ENCODE measurements around the gene PSMB7. TPM values are rescaled to one million over a fixed set of nuclear protein-coding genes. Genes with fewer than 3 reads are reported as not detected.

Gene PSMB7
- total and polyA plus RNA-seq, 2 of the 13 experiments (the other 11 are each of a cell fraction or from before 2014, with no cell fraction given): 259 to 291 TPM

DNA sequence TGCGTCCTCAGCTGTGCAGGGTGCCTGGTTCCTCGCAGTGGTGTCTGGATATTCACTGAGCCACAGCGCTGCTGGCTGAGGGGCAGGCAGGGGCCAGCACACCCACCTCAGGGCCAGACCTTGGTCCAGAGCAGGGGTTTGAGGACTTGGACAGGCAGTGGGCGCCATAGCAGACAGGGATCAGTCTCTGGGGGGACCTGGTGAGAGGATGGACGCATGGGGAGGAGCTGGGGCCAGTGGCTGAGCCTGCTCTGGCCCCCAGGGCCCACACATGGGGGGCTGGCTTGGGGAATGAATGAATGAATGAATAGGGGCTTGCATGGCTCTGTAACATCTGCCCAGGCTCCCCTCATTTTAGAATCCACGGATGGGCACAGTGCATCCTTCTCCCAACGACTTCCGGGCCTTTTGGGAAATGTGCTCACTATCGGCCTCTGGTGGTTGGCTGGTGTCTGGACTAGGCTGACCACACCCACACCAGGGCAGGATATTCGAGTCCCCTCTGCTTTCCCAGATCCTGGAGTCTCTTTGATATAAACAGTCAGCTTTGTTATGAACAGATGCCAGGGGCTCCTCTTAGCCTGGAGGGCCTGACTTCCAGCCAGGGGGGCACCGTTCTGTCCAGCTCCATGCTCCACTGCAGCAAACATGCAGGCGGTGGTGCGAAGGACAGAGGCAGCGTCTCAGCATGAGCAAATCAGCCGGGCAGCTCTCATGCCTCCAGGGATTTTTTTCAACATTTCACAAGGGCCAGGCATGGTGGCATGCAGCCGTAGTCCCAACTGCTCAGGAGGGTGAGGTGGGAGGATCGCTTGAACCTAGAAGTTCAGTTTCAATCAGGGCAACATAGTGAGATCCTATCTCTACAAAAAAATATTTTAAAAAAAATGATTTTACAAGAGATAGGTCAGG lies 94.9 kb downstream of the PSMB7 start:
- BruUV-seq (replicated peaks): no TSS peak
- TF ChIP-seq, protein P1, sequence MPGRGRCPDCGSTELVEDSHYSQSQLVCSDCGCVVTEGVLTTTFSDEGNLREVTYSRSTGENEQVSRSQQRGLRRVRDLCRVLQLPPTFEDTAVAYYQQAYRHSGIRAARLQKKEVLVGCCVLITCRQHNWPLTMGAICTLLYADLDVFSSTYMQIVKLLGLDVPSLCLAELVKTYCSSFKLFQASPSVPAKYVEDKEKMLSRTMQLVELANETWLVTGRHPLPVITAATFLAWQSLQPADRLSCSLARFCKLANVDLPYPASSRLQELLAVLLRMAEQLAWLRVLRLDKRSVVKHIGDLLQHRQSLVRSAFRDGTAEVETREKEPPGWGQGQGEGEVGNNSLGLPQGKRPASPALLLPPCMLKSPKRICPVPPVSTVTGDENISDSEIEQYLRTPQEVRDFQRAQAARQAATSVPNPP (CRISPR knock-in tag; IDR thresholded peaks at IDR 0.05): no peak
- TF ChIP-seq ELF1 (CRISPR knock-in tag; IDR thresholded peaks at IDR 0.05) (0 out of 2 replicates have a peak, but pooled peaks have one; percentile 18), SP4 (CRISPR knock-in tag; IDR thresholded peaks at IDR 0.05) (peak; percentile 21; the same call in 1 of the 2 replicates), ADNP (CRISPR knock-in tag; IDR thresholded peaks at IDR 0.05) (no peak), GABPA (IDR thresholded peaks at IDR 0.05; ENCODE audit: low read depth, low read length) (no peak), GABPA (CRISPR knock-in tag; IDR thresholded peaks at IDR 0.05; ENCODE audit: low read depth) (peak; percentile 22; the same call in 1 of the 2 replicates), ZNF614 (CRISPR knock-in tag; IDR thresholded peaks at IDR 0.05; ENCODE audit: borderline replicate concordance) (no peak), HNF4G (IDR thresholded peaks at IDR 0.05; ENCODE audit: borderline replicate concordance, low read depth, low read length) (no peak), HNF4G (CRISPR knock-in tag; IDR thresholded peaks at IDR 0.05; ENCODE audit: borderline replicate concordance, low read depth) (no peak)
- TF ChIP-seq, protein P2, sequence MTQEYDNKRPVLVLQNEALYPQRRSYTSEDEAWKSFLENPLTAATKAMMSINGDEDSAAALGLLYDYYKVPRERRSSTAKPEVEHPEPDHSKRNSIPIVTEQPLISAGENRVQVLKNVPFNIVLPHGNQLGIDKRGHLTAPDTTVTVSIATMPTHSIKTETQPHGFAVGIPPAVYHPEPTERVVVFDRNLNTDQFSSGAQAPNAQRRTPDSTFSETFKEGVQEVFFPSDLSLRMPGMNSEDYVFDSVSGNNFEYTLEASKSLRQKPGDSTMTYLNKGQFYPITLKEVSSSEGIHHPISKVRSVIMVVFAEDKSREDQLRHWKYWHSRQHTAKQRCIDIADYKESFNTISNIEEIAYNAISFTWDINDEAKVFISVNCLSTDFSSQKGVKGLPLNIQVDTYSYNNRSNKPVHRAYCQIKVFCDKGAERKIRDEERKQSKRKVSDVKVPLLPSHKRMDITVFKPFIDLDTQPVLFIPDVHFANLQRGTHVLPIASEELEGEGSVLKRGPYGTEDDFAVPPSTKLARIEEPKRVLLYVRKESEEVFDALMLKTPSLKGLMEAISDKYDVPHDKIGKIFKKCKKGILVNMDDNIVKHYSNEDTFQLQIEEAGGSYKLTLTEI (CRISPR knock-in tag; conservative IDR thresholded peaks at IDR 0.05): no peak
- TF ChIP-seq, protein P3, sequence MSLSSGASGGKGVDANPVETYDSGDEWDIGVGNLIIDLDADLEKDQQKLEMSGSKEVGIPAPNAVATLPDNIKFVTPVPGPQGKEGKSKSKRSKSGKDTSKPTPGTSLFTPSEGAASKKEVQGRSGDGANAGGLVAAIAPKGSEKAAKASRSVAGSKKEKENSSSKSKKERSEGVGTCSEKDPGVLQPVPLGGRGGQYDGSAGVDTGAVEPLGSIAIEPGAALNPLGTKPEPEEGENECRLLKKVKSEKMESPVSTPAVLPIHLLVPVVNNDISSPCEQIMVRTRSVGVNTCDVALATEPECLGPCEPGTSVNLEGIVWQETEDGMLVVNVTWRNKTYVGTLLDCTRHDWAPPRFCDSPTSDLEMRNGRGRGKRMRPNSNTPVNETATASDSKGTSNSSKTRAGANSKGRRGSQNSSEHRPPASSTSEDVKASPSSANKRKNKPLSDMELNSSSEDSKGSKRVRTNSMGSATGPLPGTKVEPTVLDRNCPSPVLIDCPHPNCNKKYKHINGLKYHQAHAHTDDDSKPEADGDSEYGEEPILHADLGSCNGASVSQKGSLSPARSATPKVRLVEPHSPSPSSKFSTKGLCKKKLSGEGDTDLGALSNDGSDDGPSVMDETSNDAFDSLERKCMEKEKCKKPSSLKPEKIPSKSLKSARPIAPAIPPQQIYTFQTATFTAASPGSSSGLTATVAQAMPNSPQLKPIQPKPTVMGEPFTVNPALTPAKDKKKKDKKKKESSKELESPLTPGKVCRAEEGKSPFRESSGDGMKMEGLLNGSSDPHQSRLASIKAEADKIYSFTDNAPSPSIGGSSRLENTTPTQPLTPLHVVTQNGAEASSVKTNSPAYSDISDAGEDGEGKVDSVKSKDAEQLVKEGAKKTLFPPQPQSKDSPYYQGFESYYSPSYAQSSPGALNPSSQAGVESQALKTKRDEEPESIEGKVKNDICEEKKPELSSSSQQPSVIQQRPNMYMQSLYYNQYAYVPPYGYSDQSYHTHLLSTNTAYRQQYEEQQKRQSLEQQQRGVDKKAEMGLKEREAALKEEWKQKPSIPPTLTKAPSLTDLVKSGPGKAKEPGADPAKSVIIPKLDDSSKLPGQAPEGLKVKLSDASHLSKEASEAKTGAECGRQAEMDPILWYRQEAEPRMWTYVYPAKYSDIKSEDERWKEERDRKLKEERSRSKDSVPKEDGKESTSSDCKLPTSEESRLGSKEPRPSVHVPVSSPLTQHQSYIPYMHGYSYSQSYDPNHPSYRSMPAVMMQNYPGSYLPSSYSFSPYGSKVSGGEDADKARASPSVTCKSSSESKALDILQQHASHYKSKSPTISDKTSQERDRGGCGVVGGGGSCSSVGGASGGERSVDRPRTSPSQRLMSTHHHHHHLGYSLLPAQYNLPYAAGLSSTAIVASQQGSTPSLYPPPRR (CRISPR knock-in tag; IDR thresholded peaks at IDR 0.05; ENCODE audit: borderline replicate concordance): no peak
- TF ChIP-seq, protein P4, sequence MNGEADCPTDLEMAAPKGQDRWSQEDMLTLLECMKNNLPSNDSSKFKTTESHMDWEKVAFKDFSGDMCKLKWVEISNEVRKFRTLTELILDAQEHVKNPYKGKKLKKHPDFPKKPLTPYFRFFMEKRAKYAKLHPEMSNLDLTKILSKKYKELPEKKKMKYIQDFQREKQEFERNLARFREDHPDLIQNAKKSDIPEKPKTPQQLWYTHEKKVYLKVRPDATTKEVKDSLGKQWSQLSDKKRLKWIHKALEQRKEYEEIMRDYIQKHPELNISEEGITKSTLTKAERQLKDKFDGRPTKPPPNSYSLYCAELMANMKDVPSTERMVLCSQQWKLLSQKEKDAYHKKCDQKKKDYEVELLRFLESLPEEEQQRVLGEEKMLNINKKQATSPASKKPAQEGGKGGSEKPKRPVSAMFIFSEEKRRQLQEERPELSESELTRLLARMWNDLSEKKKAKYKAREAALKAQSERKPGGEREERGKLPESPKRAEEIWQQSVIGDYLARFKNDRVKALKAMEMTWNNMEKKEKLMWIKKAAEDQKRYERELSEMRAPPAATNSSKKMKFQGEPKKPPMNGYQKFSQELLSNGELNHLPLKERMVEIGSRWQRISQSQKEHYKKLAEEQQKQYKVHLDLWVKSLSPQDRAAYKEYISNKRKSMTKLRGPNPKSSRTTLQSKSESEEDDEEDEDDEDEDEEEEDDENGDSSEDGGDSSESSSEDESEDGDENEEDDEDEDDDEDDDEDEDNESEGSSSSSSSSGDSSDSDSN (CRISPR knock-in tag; IDR thresholded peaks at IDR 0.05): no peak

More for the DNA sequence above, 94.9 kb downstream of the PSMB7 start:
- H3K9ac ChIP-seq (ENCODE audit: insufficient read depth, low read depth, low read length): no peak overlapping the region
- peak; percentile 94 for FAIRE-seq
- H3K4me2 ChIP-seq (ENCODE audit: low read depth, low read length): no peak overlapping the region
- DNase-seq (ENCODE audit: low spot score): peak; percentile 47
- peaks cover 7% of the 10 kb centered on the region; the same call in 1 of the 2 replicates for H4K20me1 ChIP-seq (ENCODE audit: insufficient read depth, low read length)
- H3K9me3 ChIP-seq (ENCODE audit: low read length): no peaks in the 10 kb centered on the region
- H2AFZ ChIP-seq (ENCODE audit: low read length): no peak overlapping the region
- peaks cover 38 to 65% of the 10 kb centered on the region in 2 experiments for H3K36me3 ChIP-seq (replicated peaks in 1 of 2; ENCODE audit: control insufficient read depth in 1 of 2, insufficient read depth in 2 of 2, low read length in 2 of 2)
- H3K27me3 ChIP-seq (ENCODE audit: control insufficient read depth in 1 of 2, insufficient read depth in 2 of 2, low read length in 2 of 2): no peaks in the 10 kb centered on the region
- in situ Hi-C loops (cut with HindIII; ENCODE audit: extremely low pct_ligation_motif_present, low pct_unique_long_range_greater_than_20kb): loop anchor here (5.0 kb wide), 1 partner anchor 193 kb away; no protein-coding TSS in a partner anchor
- peak; percentile 85 for ATAC-seq
- ChIA-PET CTCF (ENCODE audit: low intra/inter-chr PET ratio, low total read pairs) (interaction anchor here (0.8 to 3.4 kb wide), 3 partner anchors 188 to 198 kb away, joined by 4 to 27 read pairs (median 18); no protein-coding TSS in a partner anchor), POLR2A (no interaction called here)
- H3K4me3 ChIP-seq (replicated peaks in 1 of 3; ENCODE audit: insufficient read depth in 1 of 3, low read depth in 2 of 3, low read length in 3 of 3): no peak overlapping the region
- no peaks in the 10 kb centered on the region for H3K79me2 ChIP-seq (ENCODE audit: insufficient read depth, low read length)
- intact Hi-C loops (cut with micrococcal nuclease; ENCODE audit: unreplicated experiment): loop anchor here (1.0 kb wide), 1 partner anchor 187 kb away; no protein-coding TSS in a partner anchor
- WGBS (ENCODE audit: low lambda C conversion rate): 97% methylated on average over 10 of the region's 17 CpGs
- no peak overlapping the region for H3K27ac ChIP-seq (ENCODE audit: extremely low read length, insufficient read depth, low read length)
- no peaks in the 10 kb centered on the region for H3K4me1 ChIP-seq (ENCODE audit: insufficient read depth, low read length)
